Left lung (tissue), 10 donors: ENCODE measurements around the gene ASNS. TPM values are rescaled to one million over a fixed set of nuclear protein-coding genes. Genes with fewer than 3 reads are reported as not detected.
"Not testable (repeated sequence)": the region's sequence is repeated elsewhere in the genome, so short reads cannot be mapped to it uniquely, and the experiment has no call there.

Experiments used
- ATAC-seq: fragments of 200-7000 bp; cut with Tn5 transposase; one replicate; pipeline ENCODE4 v1.9.1; 2020; ENCODE audit warnings: moderate library complexity
- DNase-seq, 4 donors: peaks; one replicate each; pipeline ENCODE4 v3.0.0-alpha.2; 2013 to 2020
- H3K27ac ChIP-seq, 2 donors: fragments of 200-600 bp; sonication (generic) in 1 of 2; one replicate each; pipeline versions ENCODE4 v1.5.0 to v1.8.0; 2020 to 2021
- H3K27me3 ChIP-seq, 2 donors: fragments of 200-600 bp; sonication (generic) in 1 of 2; one replicate each; pipeline versions ENCODE4 v1.5.0 to v1.8.0; 2020 to 2021
- H3K36me3 ChIP-seq, 2 donors: fragments of 200-600 bp; sonication (generic) in 1 of 2; one replicate each; pipeline versions ENCODE4 v1.5.0 to v1.8.0; 2020 to 2021
- H3K4me1 ChIP-seq, 2 donors: fragments of 200-600 bp; one replicate each; pipeline ENCODE4 v1.8.0; 2021
- H3K4me3 ChIP-seq, 2 donors: fragments of 200-600 bp; sonication (generic) in 1 of 2; one replicate each; pipeline versions ENCODE4 v1.5.0 to v1.8.0; 2020 to 2021; ENCODE audit warnings: mild to moderate bottlenecking in 1 of 2
- H3K9me3 ChIP-seq, 2 donors: fragments of 200-600 bp; sonication (generic) in 1 of 2; one replicate each; pipeline versions ENCODE4 v1.5.0 to v1.8.0; 2020 to 2021
- CTCF ChIP-seq, 2 donors: fragments of 200-600 bp; sonication (generic) in 1 of 2; IDR thresholded peaks; one replicate each; pipeline versions ENCODE4 v1.5.0 to v1.8.0; 2021; ENCODE audit warnings: antibody characterized with exemption in 2 of 2
- intact Hi-C, 2 donors: fragments of 100-400 bp; cut with DNase I; formaldehyde crosslinking; loops; one replicate each; pipeline versions ENCODE4 v1.11.2 to v1.14.2; 2022
- polyA plus RNA-seq, 6 donors: library from polyadenylated mRNA; unstranded; fragments of 120-200 nt; gene quantifications; one replicate each; pipeline ENCODE4 v1.2.1, GENCODE V29; 2013; ENCODE audit not compliant: insufficient read length in 6 of 6
- total RNA-seq, 2 donors: library from RNA; stranded (reverse); fragmentation: NEBNext Ultra II Directional; extraction: Animal tissue kit (Norgen Biotek cat#: 25700); gene quantifications; one replicate each; pipeline ENCODE4 v1.2.1, GENCODE V29; 2021
- donor health status: DM: no; HTN: yes; CAD: no.
- donor health status: DM: no; HTN: no; CAD: no.

Gene ASNS
- total and polyA plus RNA-seq, 8 donors: 22.3 to 52.5 (median 39.9) TPM

- Histone ChIP-seq H3K27me3 (no peaks in the 10 kb centered on the region), H3K36me3 (peaks cover 0 to 28% of the 10 kb centered on the region in 2 donors), H3K4me3 (no peak overlapping the region), H3K27ac (no peak overlapping the region), H3K4me1 (no peaks in the 10 kb centered on the region), H3K9me3 (no peaks in the 10 kb centered on the region)
- no peak for ATAC-seq
- no peak for TF ChIP-seq CTCF (IDR thresholded peaks at IDR 0.05)
- intact Hi-C loops: no loop called here
- DNase-seq: no peak
Observed at GRCh38 chr7:97859606-97860204, 12.5 kb downstream of the ASNS start.

DNA sequence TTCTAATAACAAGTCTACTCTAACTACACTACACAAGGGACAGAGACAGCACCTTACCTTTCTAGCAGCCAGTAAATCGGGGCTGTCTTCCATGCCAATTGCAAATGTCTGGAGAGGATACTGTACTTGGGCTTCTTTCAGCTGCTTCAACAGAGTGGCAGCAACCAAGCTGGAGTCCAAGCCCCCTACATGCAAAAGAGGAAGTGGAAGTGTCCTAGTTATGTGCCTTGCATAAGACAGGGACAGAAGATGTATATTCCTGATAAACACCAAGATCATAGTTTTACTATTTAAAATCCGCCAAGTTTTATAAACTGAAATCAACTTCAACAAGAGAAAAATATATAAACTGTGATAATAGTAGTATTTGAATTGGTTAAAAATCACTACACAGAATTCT lies 14.0 kb downstream of the ASNS start:
- H3K4me1 ChIP-seq: no peaks in the 10 kb centered on the region
- no peak overlapping the region for H3K27ac ChIP-seq
- no peak overlapping the region for H3K4me3 ChIP-seq
- H3K9me3 ChIP-seq: no peaks in the 10 kb centered on the region
- TF ChIP-seq CTCF (IDR thresholded peaks at IDR 0.05): no peak
- H3K27me3 ChIP-seq: no peaks in the 10 kb centered on the region
- ATAC-seq (no peak), DNase-seq (no peak)
- peaks cover 0 to 43% of the 10 kb centered on the region in 2 donors for H3K36me3 ChIP-seq
- intact Hi-C loops: no loop called here

DNA sequence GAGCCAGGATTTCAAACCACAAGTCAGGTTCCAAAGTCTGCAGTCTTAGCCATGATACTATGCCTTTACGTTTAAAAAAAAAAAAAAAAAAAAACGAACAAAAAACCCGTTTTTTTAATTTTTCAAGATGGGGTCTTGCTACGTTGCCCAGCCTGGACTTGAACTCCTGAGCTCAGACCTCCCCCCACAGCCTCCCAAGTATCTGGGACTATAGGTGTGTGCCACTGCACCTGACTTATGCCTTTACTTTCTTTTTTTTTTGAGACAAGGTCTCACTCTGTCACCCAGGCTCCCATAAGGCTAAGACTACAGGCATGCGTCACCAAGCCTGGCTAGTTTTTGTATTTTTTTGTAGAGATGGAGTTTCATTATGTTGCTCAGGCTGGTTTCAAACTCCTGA lies 14.7 kb downstream of the ASNS start:
- Histone ChIP-seq H3K36me3 (peaks cover 0 to 50% of the 10 kb centered on the region in 2 donors), H3K4me3 (no peak overlapping the region), H3K27ac (no peak overlapping the region), H3K27me3 (no peaks in the 10 kb centered on the region), H3K4me1 (no peaks in the 10 kb centered on the region), H3K9me3 (no peaks in the 10 kb centered on the region)
- no peak for TF ChIP-seq CTCF (IDR thresholded peaks at IDR 0.05)
- DNase-seq: no peak
- ATAC-seq: no peak
- intact Hi-C loops: no loop called here

- peak in 2 of 4 donors; percentile 43 to 80 for DNase-seq
- H3K9me3 ChIP-seq: no peaks in the 10 kb centered on the region
- intact Hi-C loops: no loop called here
- no peak for TF ChIP-seq CTCF (IDR thresholded peaks at IDR 0.05)
- H3K27me3 ChIP-seq: no peaks in the 10 kb centered on the region
- H3K4me3 ChIP-seq: no peak overlapping the region
- H3K36me3 ChIP-seq: peaks cover 0 to 49% of the 10 kb centered on the region in 2 donors
- no peak overlapping the region for H3K27ac ChIP-seq
- no peak for ATAC-seq
- no peaks in the 10 kb centered on the region for H3K4me1 ChIP-seq
Observed at GRCh38 chr7:97851683-97852082, 20.5 kb downstream of the ASNS start.

DNA sequence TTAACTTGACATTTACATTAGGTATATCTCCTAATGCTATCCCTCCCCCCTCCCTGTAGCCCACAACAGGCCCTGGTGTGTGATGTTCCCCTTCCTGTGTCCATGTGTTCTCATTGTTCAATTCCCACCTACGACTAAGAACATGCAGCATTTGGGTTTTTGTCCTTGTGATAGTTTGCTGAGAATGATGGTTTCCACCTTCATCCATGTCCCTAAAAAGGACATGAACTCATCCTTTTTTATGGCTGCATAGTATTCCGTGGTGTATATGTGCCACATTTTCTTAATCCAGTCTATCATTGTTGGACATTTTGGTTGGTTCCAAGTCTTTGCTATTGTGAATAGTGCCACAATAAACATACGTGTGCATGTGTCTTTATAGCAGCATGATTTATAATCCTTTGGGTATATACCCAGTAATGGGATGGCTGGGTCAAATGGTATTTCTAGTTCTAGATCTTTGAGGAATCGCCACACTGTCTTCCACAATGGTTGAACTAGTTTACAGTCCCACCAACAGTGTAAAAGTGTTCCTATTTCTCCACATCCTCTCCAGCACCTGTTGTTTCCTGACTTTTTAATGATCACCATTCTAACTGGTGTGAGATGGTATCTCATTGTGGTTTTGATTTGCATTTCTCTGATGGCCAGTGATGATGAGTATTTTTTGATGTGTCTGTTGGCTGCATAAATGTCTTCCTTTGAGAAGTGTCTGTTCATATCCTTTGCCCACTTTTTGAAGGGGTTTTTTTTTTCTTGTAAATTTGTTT lies 21.8 kb downstream of the ASNS start:
- DNase-seq, H3K27ac ChIP-seq, ATAC-seq, H3K4me1 ChIP-seq, H3K4me3 ChIP-seq, H3K9me3 ChIP-seq, H3K27me3 ChIP-seq, intact Hi-C loops: not testable (repeated sequence)
- peaks cover 0 to 41% of the 10 kb centered on the region in 2 donors for H3K36me3 ChIP-seq
